ENCODE results near the gene MAP2K4. TPM values are rescaled to one million over a fixed set of nuclear protein-coding genes. Genes with fewer than 3 reads are reported as not detected.

Gene MAP2K4
- total RNA-seq, 1 experiment from 2014 or later: 41.2 TPM

DNA sequence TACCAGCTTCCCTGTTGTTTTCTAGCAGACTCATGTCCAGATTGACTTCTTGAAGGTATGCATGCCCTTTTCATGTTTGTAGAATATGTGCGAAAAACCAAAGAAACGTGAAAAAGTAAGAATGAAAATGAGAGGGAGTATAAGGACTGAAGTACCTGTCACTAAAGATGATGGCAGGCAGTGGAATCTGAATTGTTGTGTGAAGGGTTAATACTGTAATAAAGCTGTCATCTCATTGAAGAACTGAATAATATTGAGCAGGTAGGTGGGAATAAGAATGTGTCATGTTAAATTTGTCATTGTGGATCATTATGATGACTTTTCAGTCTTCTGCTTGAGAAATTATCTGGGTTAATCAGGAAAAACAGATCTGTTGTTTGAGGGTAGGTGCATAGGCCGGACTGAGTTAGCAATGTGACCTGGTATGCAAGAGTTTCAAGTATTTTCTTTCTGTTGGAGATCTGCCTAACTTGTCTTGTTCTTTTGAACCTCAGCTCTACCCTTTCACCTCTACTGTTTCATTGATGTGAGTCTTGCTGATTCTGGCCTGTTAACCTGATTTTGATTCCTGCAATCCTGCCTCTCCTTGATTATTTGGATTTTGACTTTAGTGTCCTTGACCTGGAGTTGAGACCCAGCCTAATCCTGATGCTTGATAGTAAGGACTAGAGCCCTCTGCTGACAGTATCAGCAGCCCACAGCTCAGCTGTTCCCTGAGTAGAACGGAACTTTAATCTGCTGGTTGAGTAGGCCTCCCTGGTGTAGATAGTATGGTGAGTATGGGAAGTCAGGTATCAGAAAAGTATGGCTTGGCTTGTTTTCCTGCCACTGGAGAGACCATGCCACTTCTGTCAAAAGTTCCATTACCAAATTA is 64.6 kb downstream of the MAP2K4 start:
- POLR2A ChIA-PET (ENCODE audit: low non-redundant PET): no interaction called here
- no peaks in the 10 kb centered on the region for H3K27me3 ChIP-seq (replicated peaks; ENCODE audit: insufficient read depth, low read depth, low read length, poor library complexity)
- H3K4me1 ChIP-seq (ENCODE audit: insufficient read depth, low read length, poor library complexity, severe bottlenecking): peaks cover 3% of the 10 kb centered on the region
- H3K36me3 ChIP-seq (ENCODE audit: insufficient read depth, low read length, poor library complexity, severe bottlenecking): no peaks in the 10 kb centered on the region
- no peak overlapping the region for H3K27ac ChIP-seq (ENCODE audit: low read depth, low read length, poor library complexity, severe bottlenecking)
- no peak overlapping the region for H3K4me3 ChIP-seq (ENCODE audit: low read depth, low read length, poor library complexity, severe bottlenecking)
- no peak for DNase-seq (ENCODE audit: low spot score)
- no peaks in the 10 kb centered on the region for H3K9me3 ChIP-seq (ENCODE audit: low read depth, low read length, poor library complexity, severe bottlenecking)
- TF ChIP-seq EZH2 (IDR thresholded peaks at IDR 0.05; ENCODE audit: borderline replicate concordance, low read depth, low read length, poor library complexity, severe bottlenecking): no peak
- TF ChIP-seq, protein P1, sequence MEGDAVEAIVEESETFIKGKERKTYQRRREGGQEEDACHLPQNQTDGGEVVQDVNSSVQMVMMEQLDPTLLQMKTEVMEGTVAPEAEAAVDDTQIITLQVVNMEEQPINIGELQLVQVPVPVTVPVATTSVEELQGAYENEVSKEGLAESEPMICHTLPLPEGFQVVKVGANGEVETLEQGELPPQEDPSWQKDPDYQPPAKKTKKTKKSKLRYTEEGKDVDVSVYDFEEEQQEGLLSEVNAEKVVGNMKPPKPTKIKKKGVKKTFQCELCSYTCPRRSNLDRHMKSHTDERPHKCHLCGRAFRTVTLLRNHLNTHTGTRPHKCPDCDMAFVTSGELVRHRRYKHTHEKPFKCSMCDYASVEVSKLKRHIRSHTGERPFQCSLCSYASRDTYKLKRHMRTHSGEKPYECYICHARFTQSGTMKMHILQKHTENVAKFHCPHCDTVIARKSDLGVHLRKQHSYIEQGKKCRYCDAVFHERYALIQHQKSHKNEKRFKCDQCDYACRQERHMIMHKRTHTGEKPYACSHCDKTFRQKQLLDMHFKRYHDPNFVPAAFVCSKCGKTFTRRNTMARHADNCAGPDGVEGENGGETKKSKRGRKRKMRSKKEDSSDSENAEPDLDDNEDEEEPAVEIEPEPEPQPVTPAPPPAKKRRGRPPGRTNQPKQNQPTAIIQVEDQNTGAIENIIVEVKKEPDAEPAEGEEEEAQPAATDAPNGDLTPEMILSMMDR (conservative IDR thresholded peaks at IDR 0.05; ENCODE audit: low read depth, low read length): no peak
- BruUV-seq (replicated peaks): no TSS peak
- CTCF ChIA-PET: interaction anchor here (0.6 kb wide), 1 partner anchor 151 kb away, joined by 8 read pairs; no protein-coding TSS in a partner anchor
- intact Hi-C loops (cut with micrococcal nuclease; ENCODE audit: unreplicated experiment): no loop called here

DNA sequence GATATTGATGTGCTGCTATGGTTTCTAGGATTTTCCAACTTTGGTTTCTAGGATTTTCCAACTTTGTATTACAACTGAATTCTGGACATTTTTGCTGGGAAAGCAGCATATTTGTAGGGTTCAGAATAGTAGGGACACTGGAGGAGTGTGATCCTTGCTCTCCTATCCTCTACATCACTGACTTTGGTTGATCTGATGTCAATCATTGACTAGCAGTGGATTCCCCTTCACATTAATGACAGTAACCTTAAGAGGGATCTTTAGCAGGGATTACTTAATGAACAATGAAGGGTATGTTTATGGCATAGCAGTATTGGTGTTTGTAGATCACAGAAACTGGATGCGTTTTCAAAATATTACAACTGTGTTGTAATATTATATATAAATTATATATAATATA is 67.4 kb downstream of the MAP2K4 start:
- Histone ChIP-seq H3K4me1 (ENCODE audit: insufficient read depth, low read length, poor library complexity, severe bottlenecking) (peaks cover 3% of the 10 kb centered on the region), H3K27me3 (replicated peaks; ENCODE audit: insufficient read depth, low read depth, low read length, poor library complexity) (no peaks in the 10 kb centered on the region), H3K4me3 (ENCODE audit: low read depth, low read length, poor library complexity, severe bottlenecking) (no peak overlapping the region), H3K27ac (ENCODE audit: low read depth, low read length, poor library complexity, severe bottlenecking) (no peak overlapping the region), H3K9me3 (ENCODE audit: low read depth, low read length, poor library complexity, severe bottlenecking) (no peaks in the 10 kb centered on the region), H3K36me3 (ENCODE audit: insufficient read depth, low read length, poor library complexity, severe bottlenecking) (peaks cover 7% of the 10 kb centered on the region)
- TF ChIP-seq EZH2 (IDR thresholded peaks at IDR 0.05; ENCODE audit: borderline replicate concordance, low read depth, low read length, poor library complexity, severe bottlenecking): no peak
- TF ChIP-seq, protein P1 (conservative IDR thresholded peaks at IDR 0.05; ENCODE audit: low read depth, low read length): no peak
- BruUV-seq (replicated peaks): no TSS peak
- no peak for DNase-seq (ENCODE audit: low spot score)
- intact Hi-C loops (cut with micrococcal nuclease; ENCODE audit: unreplicated experiment): no loop called here
- POLR2A ChIA-PET (ENCODE audit: low non-redundant PET): no interaction called here
- CTCF ChIA-PET: no interaction called here

DNA sequence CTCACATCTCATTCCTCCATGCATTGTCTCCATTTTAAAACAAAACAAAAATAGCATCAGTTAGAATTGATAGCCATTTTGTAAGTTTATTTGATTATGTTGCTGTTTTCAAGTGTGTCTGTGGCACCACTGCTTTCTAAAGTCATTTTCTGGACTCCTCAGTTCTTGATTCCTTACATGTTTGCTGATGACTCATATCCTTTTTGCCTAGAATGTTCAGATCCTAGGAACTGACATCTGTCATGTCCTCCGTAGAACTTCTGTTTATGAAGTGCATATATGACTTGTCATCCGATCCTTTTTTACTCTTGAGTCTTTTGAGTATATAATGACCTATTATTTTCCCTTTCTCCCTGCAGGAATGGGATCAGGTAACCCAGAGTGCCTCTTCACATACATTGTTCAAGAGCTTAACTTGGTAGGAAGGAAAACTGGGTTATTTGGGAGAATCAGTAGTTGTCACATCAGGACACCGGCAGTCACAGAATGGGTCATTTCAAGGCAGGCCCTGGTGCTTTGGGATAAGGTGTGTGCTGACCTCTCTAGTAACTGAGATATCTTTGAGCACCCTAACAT is 69.2 kb downstream of the MAP2K4 start:
- Histone ChIP-seq H3K27ac (ENCODE audit: low read depth, low read length, poor library complexity, severe bottlenecking) (no peak overlapping the region), H3K4me3 (ENCODE audit: low read depth, low read length, poor library complexity, severe bottlenecking) (no peak overlapping the region), H3K4me1 (ENCODE audit: insufficient read depth, low read length, poor library complexity, severe bottlenecking) (peaks cover 3% of the 10 kb centered on the region), H3K9me3 (ENCODE audit: low read depth, low read length, poor library complexity, severe bottlenecking) (no peaks in the 10 kb centered on the region), H3K27me3 (replicated peaks; ENCODE audit: insufficient read depth, low read depth, low read length, poor library complexity) (no peaks in the 10 kb centered on the region), H3K36me3 (ENCODE audit: insufficient read depth, low read length, poor library complexity, severe bottlenecking) (peaks cover 7% of the 10 kb centered on the region)
- BruUV-seq (replicated peaks): no TSS peak
- ChIA-PET POLR2A (ENCODE audit: low non-redundant PET) (no interaction called here), CTCF (no interaction called here)
- DNase-seq (ENCODE audit: low spot score): peak; percentile 61
- intact Hi-C loops (cut with micrococcal nuclease; ENCODE audit: unreplicated experiment): no loop called here
- TF ChIP-seq EZH2 (IDR thresholded peaks at IDR 0.05; ENCODE audit: borderline replicate concordance, low read depth, low read length, poor library complexity, severe bottlenecking): no peak
- TF ChIP-seq, protein P1 (conservative IDR thresholded peaks at IDR 0.05; ENCODE audit: low read depth, low read length): no peak
